ENCODE measurements around the gene CD58.
A peak's percentile ranks its signal among the peaks of the same experiment; 100 is the strongest.

Gene CD58

GRCh38 chr1:116492358-116492811 is 78.4 kb downstream of the CD58 start:
- ATAC-seq, result peak; percentile 16
- peak; percentile 76; the same call in 1 of the 2 replicates for TF ChIP-seq PATZ1 (CRISPR knock-in tag; IDR thresholded peaks at IDR 0.05; ENCODE audit: borderline replicate concordance)
- TF ChIP-seq CSRNP3 (CRISPR knock-in tag; IDR thresholded peaks at IDR 0.05), result no peak

GRCh38 chr1:116491700-116492357 is 79.0 kb downstream of the CD58 start:
- ATAC-seq, result peak; percentile 41; the same call in 2 of the 3 replicates
- TF ChIP-seq SNAI2 (CRISPR knock-in tag; IDR thresholded peaks at IDR 0.05) (no peak), ZFP3 (CRISPR knock-in tag; IDR thresholded peaks at IDR 0.05) (no peak)

- TF ChIP-seq ARNTL (CRISPR knock-in tag; IDR thresholded peaks at IDR 0.05; ENCODE audit: borderline replicate concordance, low read depth), result no peak
- no peak for TF ChIP-seq ZNF8 (CRISPR knock-in tag; IDR thresholded peaks at IDR 0.05)
- TF ChIP-seq TCF4 (CRISPR knock-in tag; IDR thresholded peaks at IDR 0.05; ENCODE audit: borderline replicate concordance), result no peak
- TF ChIP-seq TOX (CRISPR knock-in tag; IDR thresholded peaks at IDR 0.05; ENCODE audit: borderline replicate concordance), result no peak
- TF ChIP-seq POU6F1 (CRISPR knock-in tag; IDR thresholded peaks at IDR 0.05; ENCODE audit: borderline replicate concordance, low read depth), result no peak
- no peak for TF ChIP-seq ZNF565 (CRISPR knock-in tag; conservative IDR thresholded peaks at IDR 0.05; ENCODE audit: low read depth)
- no peak for TF ChIP-seq PPARA (CRISPR knock-in tag; IDR thresholded peaks at IDR 0.05; ENCODE audit: borderline replicate concordance)
- no peak for TF ChIP-seq ZC3H10 (CRISPR knock-in tag; IDR thresholded peaks at IDR 0.05)
- TF ChIP-seq ZNF70 (CRISPR knock-in tag; IDR thresholded peaks at IDR 0.05), result no peak
- TF ChIP-seq CSRNP3 (CRISPR knock-in tag; IDR thresholded peaks at IDR 0.05), result no peak
- TF ChIP-seq OSR1 (CRISPR knock-in tag; IDR thresholded peaks at IDR 0.05), result no peak
- no peak for TF ChIP-seq PATZ1 (CRISPR knock-in tag; IDR thresholded peaks at IDR 0.05; ENCODE audit: borderline replicate concordance)
- no peak for TF ChIP-seq CREB5 (CRISPR knock-in tag; IDR thresholded peaks at IDR 0.05; ENCODE audit: low read depth)
- no peak for TF ChIP-seq BACH2 (CRISPR knock-in tag; IDR thresholded peaks at IDR 0.05; ENCODE audit: borderline replicate concordance)
- ATAC-seq, result no peak
Observed at GRCh38 chr1:116490588-116490987, 80.2 kb downstream of the CD58 start.

GRCh38 chr1:116489231-116489697 is 81.6 kb downstream of the CD58 start:
- no peak for ATAC-seq

More at GRCh38 chr1:116489231-116489697, 81.6 kb downstream of the CD58 start:
- TF ChIP-seq ESRRG (CRISPR knock-in tag; IDR thresholded peaks at IDR 0.05), result no peak
- TF ChIP-seq TSHZ2 (CRISPR knock-in tag; IDR thresholded peaks at IDR 0.05), result no peak
- TF ChIP-seq ZFP3 (CRISPR knock-in tag; IDR thresholded peaks at IDR 0.05), result 0 out of 2 replicates have a peak, but pooled peaks have one; percentile 11
